GM21576 (cell line): ENCODE results near the gene TADA2B.
A peak's percentile ranks its signal among the peaks of the same experiment; 100 is the strongest.

Source experiments
- ATAC-seq: cut with Tn5 transposase; IDR thresholded peaks from one replicate; pipeline ENCODE4 v1.9.1; 2021; ENCODE audit warnings: mild to moderate bottlenecking, moderate library complexity; ENCODE audit not compliant: unreplicated experiment

TADA2B gene

GRCh38 chr4:7043284-7044136 is at the start of gene TADA2B:
Gene TADA2B, plus strand, starts transcription at chr4:7043372. Its CDS starts 208 bp downstream, at chr4:7043580.
- ATAC-seq: peak; percentile 9

GRCh38 chr4:6996481-6996880 is 46.7 kb upstream of the TADA2B start:
- ATAC-seq: no peak

- ATAC-seq: no peak
Observed at GRCh38 chr4:6999172-7000086, 43.7 kb upstream of the TADA2B start.

- no peak for ATAC-seq
Observed at GRCh38 chr4:7000421-7001176, 42.6 kb upstream of the TADA2B start.

GRCh38 chr4:7001271-7001670 is 41.9 kb upstream of the TADA2B start:
- ATAC-seq: no peak

- ATAC-seq: no peak
Observed at GRCh38 chr4:7002336-7002735, 40.8 kb upstream of the TADA2B start.

GRCh38 chr4:7003176-7003878 is 39.8 kb upstream of the TADA2B start:
- no peak for ATAC-seq

- ATAC-seq: no peak
Observed at GRCh38 chr4:7003879-7004240, 39.3 kb upstream of the TADA2B start.

- no peak for ATAC-seq
Observed at GRCh38 chr4:7004331-7004730, 38.8 kb upstream of the TADA2B start.

GRCh38 chr4:7005571-7005970 is 37.6 kb upstream of the TADA2B start:
- ATAC-seq: no peak

GRCh38 chr4:7006411-7006810 is 36.8 kb upstream of the TADA2B start:
- no peak for ATAC-seq

GRCh38 chr4:7007142-7007907 is 35.8 kb upstream of the TADA2B start:
- ATAC-seq: no peak

GRCh38 chr4:7007944-7008343 is 35.2 kb upstream of the TADA2B start:
- no peak for ATAC-seq

- ATAC-seq: no peak
Observed at GRCh38 chr4:7009564-7009963, 33.6 kb upstream of the TADA2B start.

GRCh38 chr4:7013175-7013574 is 30.0 kb upstream of the TADA2B start:
- ATAC-seq: no peak

- ATAC-seq: no peak
Observed at GRCh38 chr4:7014815-7015214, 28.4 kb upstream of the TADA2B start.

GRCh38 chr4:7015383-7016035 is 27.7 kb upstream of the TADA2B start:
- ATAC-seq: no peak

- ATAC-seq: no peak
Observed at GRCh38 chr4:7016086-7016485, 27.1 kb upstream of the TADA2B start.

GRCh38 chr4:7016512-7016911 is 26.7 kb upstream of the TADA2B start:
- ATAC-seq: no peak
